Right lobe of liver (tissue), 6 donors: Measurements from ENCODE around the gene CBX8. TPM values are rescaled to one million over a fixed set of nuclear protein-coding genes. Genes with fewer than 3 reads are reported as not detected.

Experiments
- ATAC-seq, 4 donors: fragments of 200-7000 bp; cut with Tn5 transposase; one replicate each; pipeline ENCODE4 v1.9.1; 2020; ENCODE audit warnings: mild to moderate bottlenecking in 4 of 4, moderate library complexity in 4 of 4
- DNase-seq, 3 donors: peaks; one replicate each; pipeline ENCODE4 v3.0.0-alpha.2; 2020
- H3K27ac ChIP-seq, 3 donors: fragments of 200-600 bp; one replicate each; pipeline ENCODE4 v1.8.0; 2022
- H3K27me3 ChIP-seq, 2 donors: fragments of 200-600 bp; one replicate each; pipeline ENCODE4 v1.8.0; 2022
- H3K36me3 ChIP-seq, 4 donors: fragments of 200-600 bp; sonication (generic) in 1 of 4; one replicate each; pipeline versions ENCODE4 v1.5.1 to v1.8.0; 2017 to 2022; ENCODE audit warnings: control low read depth in 1 of 4
- H3K4me1 ChIP-seq, 4 donors: fragments of 200-600 bp; sonication (generic) in 1 of 4; one replicate each; pipeline versions ENCODE4 v1.5.1 to v1.8.0; 2017 to 2022; ENCODE audit warnings: control low read depth in 1 of 4
- H3K4me3 ChIP-seq, 3 donors: fragments of 200-600 bp; one replicate each; pipeline ENCODE4 v1.8.0; 2022
- H3K9me3 ChIP-seq, 4 donors: fragments of 200-600 bp; sonication (generic) in 1 of 4; one replicate each; pipeline versions ENCODE4 v1.5.1 to v1.8.0; 2017 to 2022; ENCODE audit warnings: control low read depth in 1 of 4
- CTCF ChIP-seq, 4 donors: fragments of 200-600 bp in 3 of 4; fragments of 450-650 bp in 1 of 4; IDR thresholded peaks; one replicate each; pipeline versions ENCODE4 v1.5.1 to v1.8.0; 2016 to 2022; ENCODE audit warnings: antibody characterized with exemption in 4 of 4, mild to moderate bottlenecking in 2 of 4
- POLR2A ChIP-seq: fragments of 450-650 bp; IDR thresholded peaks from one replicate; pipeline ENCODE4 v1.6.1; 2017; ENCODE audit warnings: antibody characterized with exemption, mild to moderate bottlenecking
- WGBS: methylation state at CpG from one replicate; pipeline ENCODE4 v1.1.6; 2018; ENCODE audit warnings: low coverage, low lambda C conversion rate; ENCODE audit not compliant: insufficient coverage; ENCODE audit errors: missing lambda C conversion rate; 5-methylcytosine and 5-hydroxymethylcytosine counted together
- intact Hi-C, 2 donors: fragments of 100-400 bp; cut with DNase I; formaldehyde crosslinking; loops; one replicate each; pipeline versions ENCODE4 v1.11.2 to v1.14.1; 2022
- total RNA-seq, 6 experiments: library from RNA; depleted of rRNA in 2 of 6; stranded (reverse); fragments of >200 nt in 2 of 6; fragmentation: NEBNext Ultra II Directional in 3 of 6; extraction: Animal tissue kit (Norgen Biotek cat#: 25700) in 3 of 6; gene quantifications; one replicate each; pipeline versions ENCODE4 v1.1.0 to v1.2.4, GENCODE V29; 2016 to 2023
- donor health status: DM: no; HTN: yes; CAD: no.
- donor health status: DM: no; HTN: no; CAD: no.
- donor health status: DM: no; HTN: no; CAD: no.
- donor health status: DM: no; HTN: yes; CAD: no.
- donor health status: DM: no; HTN: yes; CAD: no.

The CBX8 gene
- total RNA-seq, 6 experiments from 2014 or later = 1.2 to 4.7 (median 2.0) TPM

- WGBS = 100% methylated on average over 1 of the region's 5 CpGs
- intact Hi-C loops = no loop called here
- H3K27ac ChIP-seq = no peak overlapping the region
- DNase-seq (no peak), ATAC-seq (no peak)
- H3K4me1 ChIP-seq = peaks cover 0 to 22% (median 4%) of the 10 kb centered on the region in 4 donors
- H3K4me3 ChIP-seq = no peak overlapping the region
- no peaks in the 10 kb centered on the region for H3K36me3 ChIP-seq
- H3K9me3 ChIP-seq = no peaks in the 10 kb centered on the region
- TF ChIP-seq POLR2A (no peak), CTCF (IDR thresholded peaks at IDR 0.05) (no peak)
- H3K27me3 ChIP-seq = peaks cover 0 to 22% of the 10 kb centered on the region in 2 donors
Measured at GRCh38 chr17:79743614-79744013, 53.3 kb downstream of the CBX8 start.

GRCh38 chr17:79742951-79743476 is 53.9 kb downstream of the CBX8 start:
- no peak for DNase-seq
- Histone ChIP-seq H3K9me3 (no peaks in the 10 kb centered on the region), H3K4me1 (peaks cover 0 to 22% (median 4%) of the 10 kb centered on the region in 4 donors), H3K27me3 (peaks cover 0 to 16% of the 10 kb centered on the region in 2 donors), H3K36me3 (no peaks in the 10 kb centered on the region), H3K27ac (no peak overlapping the region), H3K4me3 (no peak overlapping the region)
- ATAC-seq = no peak
- TF ChIP-seq POLR2A (no peak), CTCF (IDR thresholded peaks at IDR 0.05) (no peak)
- WGBS = 69% methylated on average over 4 of the region's 7 CpGs
- intact Hi-C loops = no loop called here

GRCh38 chr17:79742589-79742918 is 54.3 kb downstream of the CBX8 start:
- no peaks in the 10 kb centered on the region for H3K9me3 ChIP-seq
- H3K4me3 ChIP-seq = no peak overlapping the region
- no peaks in the 10 kb centered on the region for H3K36me3 ChIP-seq
- H3K4me1 ChIP-seq = peaks cover 0 to 22% (median 4%) of the 10 kb centered on the region in 4 donors
- TF ChIP-seq CTCF (IDR thresholded peaks at IDR 0.05) (no peak), POLR2A (no peak)
- DNase-seq (no peak), ATAC-seq (no peak)
- peaks cover 0 to 12% of the 10 kb centered on the region in 2 donors for H3K27me3 ChIP-seq
- WGBS = 80% methylated on average over 1 of the region's 1 CpG
- H3K27ac ChIP-seq = no peak overlapping the region
- intact Hi-C loops = no loop called here

Other genes starting within 250 kb of the CBX8 start
- not detected for gene RBFOX3, start 186.0 kb downstream of the CBX8 start, total RNA-seq
- 10 to 100 TPM in 4 of 6 experiments, 1 to 10 TPM in 2; 3.4 to 43.2 (median 17.8) TPM for gene ENPP7, start 66.1 kb downstream of the CBX8 start, total RNA-seq
- 1 to 10 TPM in 3 of 6 experiments, under 1 TPM in 3; 0.33 to 3.5 (median 1.1) TPM for gene CBX2, start 18.9 kb downstream of the CBX8 start, total RNA-seq
- gene CBX4, start 42.4 kb upstream of the CBX8 start, total RNA-seq = 10 to 100 TPM in 5 of 6 experiments, 1 to 10 TPM in 1; 8.9 to 21.9 (median 15.1) TPM
- gene TBC1D16, start 238.8 kb upstream of the CBX8 start, total RNA-seq = 10 to 100 TPM in 4 of 6 experiments, 1 to 10 TPM in 2; 5.8 to 21.0 (median 14.4) TPM
- 1 to 10 TPM; 1.7 to 3.1 (median 2.1) TPM for gene CCDC40, start 239.6 kb upstream of the CBX8 start, total RNA-seq